Adrenal gland (tissue), 5 donors: ENCODE data around the gene GJC1.

Experiments used
- POLR2A ChIP-seq, 2 donors: fragments of 450-650 bp; IDR thresholded peaks; one replicate each; pipeline ENCODE4 v1.6.1; 2017; ENCODE audit warnings: antibody characterized with exemption in 2 of 2, mild to moderate bottlenecking in 2 of 2, moderate library complexity in 1 of 2
- TF ChIP-seq, protein P1 (sequence below), 6 experiments: fragments of 450-650 bp in 4 of 6; fragments of 200-600 bp in 2 of 6; sonication (generic) in 1 of 6; IDR thresholded peaks; 1 replicate in 5 of 6; 2 replicates in 1 of 6; pipeline versions ENCODE4 v1.5.1 to v1.8.0; 2016 to 2021; ENCODE audit warnings: antibody characterized with exemption in 6 of 6, mild to moderate bottlenecking in 2 of 6, moderate library complexity in 1 of 6
- donor health status: DM: no; HTN: no; CAD: no.

DNA sequence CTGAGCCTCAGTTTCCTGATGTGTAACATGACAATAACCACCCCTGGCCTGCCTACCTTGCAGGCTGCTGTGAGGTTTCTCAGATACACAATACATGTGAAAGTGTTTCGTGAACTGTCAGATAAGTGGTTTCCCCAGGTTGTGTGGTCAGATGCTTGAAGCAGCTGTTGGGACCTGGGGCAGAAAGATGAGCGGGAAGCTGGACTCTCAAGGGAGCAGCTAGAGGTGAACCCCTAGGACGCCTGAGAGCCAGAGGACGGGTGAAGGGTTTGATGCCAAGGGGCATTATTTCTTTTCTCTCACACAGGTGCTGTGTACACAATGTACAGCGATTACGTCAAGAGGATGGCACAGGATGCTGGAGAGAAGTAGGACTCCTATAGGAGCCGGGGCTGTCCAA, 19.9 kb upstream of the GJC1 start:
- TF ChIP-seq, protein P1, sequence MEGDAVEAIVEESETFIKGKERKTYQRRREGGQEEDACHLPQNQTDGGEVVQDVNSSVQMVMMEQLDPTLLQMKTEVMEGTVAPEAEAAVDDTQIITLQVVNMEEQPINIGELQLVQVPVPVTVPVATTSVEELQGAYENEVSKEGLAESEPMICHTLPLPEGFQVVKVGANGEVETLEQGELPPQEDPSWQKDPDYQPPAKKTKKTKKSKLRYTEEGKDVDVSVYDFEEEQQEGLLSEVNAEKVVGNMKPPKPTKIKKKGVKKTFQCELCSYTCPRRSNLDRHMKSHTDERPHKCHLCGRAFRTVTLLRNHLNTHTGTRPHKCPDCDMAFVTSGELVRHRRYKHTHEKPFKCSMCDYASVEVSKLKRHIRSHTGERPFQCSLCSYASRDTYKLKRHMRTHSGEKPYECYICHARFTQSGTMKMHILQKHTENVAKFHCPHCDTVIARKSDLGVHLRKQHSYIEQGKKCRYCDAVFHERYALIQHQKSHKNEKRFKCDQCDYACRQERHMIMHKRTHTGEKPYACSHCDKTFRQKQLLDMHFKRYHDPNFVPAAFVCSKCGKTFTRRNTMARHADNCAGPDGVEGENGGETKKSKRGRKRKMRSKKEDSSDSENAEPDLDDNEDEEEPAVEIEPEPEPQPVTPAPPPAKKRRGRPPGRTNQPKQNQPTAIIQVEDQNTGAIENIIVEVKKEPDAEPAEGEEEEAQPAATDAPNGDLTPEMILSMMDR (IDR thresholded peaks at IDR 0.05), result no peak
- TF ChIP-seq POLR2A (IDR thresholded peaks at IDR 0.05), result no peak
